Endodermal cell (in vitro differentiated cells): ENCODE results near the gene KRT16. TPM values are rescaled to one million over a fixed set of nuclear protein-coding genes. Genes with fewer than 3 reads are reported as not detected.
"Not testable (repeated sequence)": the region's sequence is repeated elsewhere in the genome, so short reads cannot be mapped to it uniquely, and the experiment has no call there.

Experiments used
- DNase-seq: peaks from one replicate; pipeline ENCODE4 v3.0.0-alpha.2; 2017
- H3K27ac ChIP-seq: 2 replicates; pipeline ENCODE4 v1.5.1; 2013; ENCODE audit warnings: mild to moderate bottlenecking, low read depth, low read length, moderate library complexity
- H3K27me3 ChIP-seq: 2 replicates; pipeline ENCODE4 v1.6.1; 2013; ENCODE audit warnings: mild to moderate bottlenecking, low read length, moderate library complexity; ENCODE audit not compliant: insufficient read depth, control insufficient read depth, poor library complexity, severe bottlenecking
- H3K36me3 ChIP-seq: 2 replicates; pipeline ENCODE4 v1.7.0; 2013; ENCODE audit warnings: mild to moderate bottlenecking, low read length, moderate library complexity; ENCODE audit not compliant: control insufficient read depth, insufficient read depth
- H3K4me1 ChIP-seq: one replicate; pipeline ENCODE4 v1.7.0; 2013; ENCODE audit warnings: low read length; ENCODE audit not compliant: control insufficient read depth, insufficient read depth
- H3K4me3 ChIP-seq: 2 replicates; pipeline ENCODE4 v1.5.1; 2013; ENCODE audit warnings: mild to moderate bottlenecking, low read length, moderate library complexity
- H3K9ac ChIP-seq: 2 replicates; pipeline ENCODE4 v1.6.1; 2013; ENCODE audit warnings: mild to moderate bottlenecking, low read length, moderate library complexity; ENCODE audit not compliant: poor library complexity, severe bottlenecking; ENCODE audit errors: extremely low read depth
- H3K9me3 ChIP-seq: 2 replicates; pipeline ENCODE4 v1.6.1; 2013; ENCODE audit warnings: mild to moderate bottlenecking, low read length, moderate library complexity; ENCODE audit not compliant: control insufficient read depth
- H3K27ac Mint-ChIP-seq: 2 replicates; pipeline ENCODE4 v1.8.0; 2020; ENCODE audit warnings: mixed read lengths
- H3K27me3 Mint-ChIP-seq: 2 replicates; pipeline ENCODE4 v1.8.0; 2021; ENCODE audit warnings: mild to moderate bottlenecking, mixed read lengths; ENCODE audit not compliant: insufficient read depth
- H3K36me3 Mint-ChIP-seq: 2 replicates; pipeline ENCODE4 v1.8.0; 2020; ENCODE audit warnings: low read depth, mixed read lengths
- H3K4me1 Mint-ChIP-seq: 2 replicates; pipeline ENCODE4 v1.8.0; 2020; ENCODE audit warnings: mixed read lengths
- H3K4me3 Mint-ChIP-seq: 2 replicates; pipeline ENCODE4 v1.8.0; 2020; ENCODE audit warnings: mild to moderate bottlenecking, moderate library complexity, mixed read lengths
- H3K9me3 Mint-ChIP-seq: 2 replicates; pipeline ENCODE4 v1.8.0; 2020; ENCODE audit warnings: mild to moderate bottlenecking, mixed read lengths
- CTCF ChIP-seq: fragments of 200-600 bp; sonication (generic); conservative IDR thresholded peaks from 2 replicates; pipeline ENCODE4 v1.5.0; 2021; ENCODE audit warnings: antibody characterized with exemption, mild to moderate bottlenecking
- WGBS, 2 experiments: methylation state at CpG; one replicate each; pipeline versions ENCODE4 v1.1.5 to v1.1.7; 2013; ENCODE audit warnings: missing lambda C conversion rate in 2 of 2, mixed read lengths in 1 of 2; ENCODE audit not compliant: insufficient coverage in 1 of 2, insufficient read length in 1 of 2; 5-methylcytosine and 5-hydroxymethylcytosine counted together
- total RNA-seq, 2 donors: library from RNA; stranded (reverse); fragmentation: NEBNext Ultra II Directional in 1 of 2; extraction: Animal tissue kit (Norgen Biotek cat#: 25700) in 1 of 2; gene quantifications; 2 replicates in 1 of 2; 3 replicates in 1 of 2; pipeline ENCODE4 v1.2.1, GENCODE V29; 2021

KRT16 gene
- total RNA-seq, 2 donors from 2014 or later = not detected

GRCh38 chr17:41629826-41630670 is 17.5 kb upstream of the KRT16 start:
- H3K9me3 ChIP-seq = no peaks in the 10 kb centered on the region
- no peaks in the 10 kb centered on the region for H3K36me3 Mint-ChIP-seq

GRCh38 chr17:41629316-41629715 is 16.7 kb upstream of the KRT16 start:
- TF ChIP-seq CTCF = no peak
- Histone ChIP-seq H3K4me3 (no peak overlapping the region), H3K4me1 (no peaks in the 10 kb centered on the region), H3K27me3 (no peaks in the 10 kb centered on the region), H3K36me3 (no peaks in the 10 kb centered on the region), H3K27ac (no peak overlapping the region), H3K9me3 (no peaks in the 10 kb centered on the region), H3K9ac (no peak overlapping the region)
- Mint-ChIP-seq H3K9me3 (no peaks in the 10 kb centered on the region), H3K4me1 (no peaks in the 10 kb centered on the region), H3K4me3 (no peak overlapping the region), H3K27me3 (peaks cover 3% of the 10 kb centered on the region), H3K27ac (no peak overlapping the region), H3K36me3 (no peaks in the 10 kb centered on the region)
- WGBS, 2 experiments = 91 to 95% methylated on average over 3 to 10 of the region's 10 CpGs
- no peak for DNase-seq

More at GRCh38 chr17:41629826-41630670, 17.5 kb upstream of the KRT16 start:
- Histone ChIP-seq H3K36me3 (no peaks in the 10 kb centered on the region), H3K27me3 (no peaks in the 10 kb centered on the region), H3K27ac (no peak overlapping the region), H3K9ac (no peak overlapping the region), H3K4me3 (no peak overlapping the region), H3K4me1 (no peaks in the 10 kb centered on the region)
- no peak overlapping the region for H3K27ac Mint-ChIP-seq
- no peak for DNase-seq
- no peak overlapping the region for H3K4me3 Mint-ChIP-seq
- no peaks in the 10 kb centered on the region for H3K9me3 Mint-ChIP-seq
- H3K4me1 Mint-ChIP-seq = peaks cover 3% of the 10 kb centered on the region
- H3K27me3 Mint-ChIP-seq = peaks cover 3% of the 10 kb centered on the region
- TF ChIP-seq CTCF = no peak
- 80 to 83% methylated on average over 6 to 13 of the region's 13 CpGs for WGBS, 2 experiments

GRCh38 chr17:41628621-41629255 is 16.2 kb upstream of the KRT16 start:
- DNase-seq = peak; percentile 43
- H3K9ac ChIP-seq, H3K27ac Mint-ChIP-seq, H3K27ac ChIP-seq, H3K4me1 Mint-ChIP-seq, H3K4me3 Mint-ChIP-seq, H3K36me3 Mint-ChIP-seq, H3K4me3 ChIP-seq, H3K9me3 ChIP-seq, H3K27me3 Mint-ChIP-seq, H3K36me3 ChIP-seq, H3K27me3 ChIP-seq, H3K9me3 Mint-ChIP-seq, H3K4me1 ChIP-seq: not testable (repeated sequence)
- WGBS, 2 experiments = 88 to 91% methylated on average over 5 to 11 of the region's 11 CpGs

- H3K9me3 Mint-ChIP-seq, H3K27ac Mint-ChIP-seq: not testable (repeated sequence)
- WGBS, 2 experiments = 100% methylated on average over 1 of the region's 1 CpG; no CpG with 5 or more reads in 1 of the 2 experiments
Measured at GRCh38 chr17:41628073-41628370, 15.5 kb upstream of the KRT16 start.

More at GRCh38 chr17:41628073-41628370, 15.5 kb upstream of the KRT16 start:
- H3K9ac ChIP-seq, H3K4me3 Mint-ChIP-seq, H3K27me3 Mint-ChIP-seq, H3K4me1 ChIP-seq, H3K4me1 Mint-ChIP-seq, H3K4me3 ChIP-seq, H3K9me3 ChIP-seq, DNase-seq, H3K36me3 ChIP-seq, H3K27me3 ChIP-seq, H3K36me3 Mint-ChIP-seq, H3K27ac ChIP-seq: not testable (repeated sequence)
